Inflammatory macrophage treated with lipopolysaccharide for 1 hour (primary cell): ENCODE data around the gene USP17L28.
"Not testable (repeated sequence)": the region's sequence is repeated elsewhere in the genome, so short reads cannot be mapped to it uniquely, and the experiment has no call there.

Source experiments
- DNase-seq, 2 donors: peaks; one replicate each; pipeline ENCODE4 v3.0.0-alpha.2; 2020 to 2022

Gene USP17L28, protein sequence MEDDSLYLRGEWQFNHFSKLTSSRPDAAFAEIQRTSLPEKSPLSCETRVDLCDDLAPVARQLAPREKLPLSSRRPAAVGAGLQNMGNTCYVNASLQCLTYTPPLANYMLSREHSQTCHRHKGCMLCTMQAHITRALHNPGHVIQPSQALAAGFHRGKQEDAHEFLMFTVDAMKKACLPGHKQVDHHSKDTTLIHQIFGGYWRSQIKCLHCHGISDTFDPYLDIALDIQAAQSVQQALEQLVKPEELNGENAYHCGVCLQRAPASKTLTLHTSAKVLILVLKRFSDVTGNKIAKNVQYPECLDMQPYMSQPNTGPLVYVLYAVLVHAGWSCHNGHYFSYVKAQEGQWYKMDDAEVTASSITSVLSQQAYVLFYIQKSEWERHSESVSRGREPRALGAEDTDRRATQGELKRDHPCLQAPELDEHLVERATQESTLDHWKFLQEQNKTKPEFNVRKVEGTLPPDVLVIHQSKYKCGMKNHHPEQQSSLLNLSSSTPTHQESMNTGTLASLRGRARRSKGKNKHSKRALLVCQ

GRCh38 chr4:9348593-9348992, at the start of gene USP17L28:
Gene USP17L28 (plus strand): TSS chr4:9348893. CDS start chr4:9348893, 0 bp downstream.
- not testable (repeated sequence) for DNase-seq

DNA sequence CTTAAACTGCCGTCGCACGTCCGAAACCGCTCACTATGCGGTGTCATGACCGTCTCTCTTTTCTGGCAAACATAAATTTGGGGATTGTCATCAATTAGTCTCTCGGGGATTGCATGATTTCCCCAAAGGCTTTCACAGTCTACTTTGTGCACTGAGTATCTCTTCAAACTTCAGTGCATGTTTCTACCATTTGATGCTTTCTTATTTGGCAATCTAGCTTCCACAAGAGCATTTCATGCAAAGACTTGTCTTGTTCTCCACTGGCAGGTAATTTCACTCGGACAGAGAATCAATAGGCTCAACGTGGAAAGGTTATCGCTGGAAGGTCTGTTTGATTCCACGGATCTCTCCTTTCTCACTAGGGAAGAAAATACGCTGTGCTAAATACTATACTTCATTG, 24.5 kb upstream of the USP17L28 start:
- not testable (repeated sequence) for DNase-seq

GRCh38 chr4:9324865-9325264, 23.8 kb upstream of the USP17L28 start, which contains the start of gene USP17L24:
Gene USP17L24 (plus strand): TSS chr4:9325165. CDS start chr4:9325165, 0 bp downstream.
- not testable (repeated sequence) for DNase-seq

GRCh38 chr4:9329611-9330010, 19.1 kb upstream of the USP17L28 start, which contains the start of gene USP17L25:
Gene USP17L25 (plus strand): TSS chr4:9329911. CDS start chr4:9329911, 0 bp downstream.
- DNase-seq: not testable (repeated sequence)

DNA sequence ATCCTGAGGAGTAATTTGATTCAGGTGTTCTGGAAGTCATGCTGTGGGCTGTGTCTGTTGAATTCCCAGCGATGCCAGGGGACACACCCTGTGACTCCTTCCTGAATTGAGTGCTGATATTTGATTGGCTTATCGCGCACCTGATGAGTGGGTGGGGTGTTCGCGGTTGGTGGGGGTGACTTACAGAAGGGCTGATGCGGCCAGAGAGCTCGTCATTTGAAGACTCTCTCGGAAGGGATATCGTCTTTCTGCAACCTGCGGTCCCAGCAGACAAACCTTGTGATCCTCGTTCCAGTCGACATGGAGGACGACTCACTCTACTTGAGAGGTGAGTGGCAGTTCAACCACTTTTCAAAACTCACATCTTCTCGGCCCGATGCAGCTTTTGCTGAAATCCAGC, 14.3 kb upstream of the USP17L28 start, which contains the start of gene USP17L26:
Gene USP17L26 (plus strand): TSS at position 301 of the 400 bp plus-strand sequence. CDS start 0 bp downstream, at position 301.
- DNase-seq: not testable (repeated sequence)

DNA sequence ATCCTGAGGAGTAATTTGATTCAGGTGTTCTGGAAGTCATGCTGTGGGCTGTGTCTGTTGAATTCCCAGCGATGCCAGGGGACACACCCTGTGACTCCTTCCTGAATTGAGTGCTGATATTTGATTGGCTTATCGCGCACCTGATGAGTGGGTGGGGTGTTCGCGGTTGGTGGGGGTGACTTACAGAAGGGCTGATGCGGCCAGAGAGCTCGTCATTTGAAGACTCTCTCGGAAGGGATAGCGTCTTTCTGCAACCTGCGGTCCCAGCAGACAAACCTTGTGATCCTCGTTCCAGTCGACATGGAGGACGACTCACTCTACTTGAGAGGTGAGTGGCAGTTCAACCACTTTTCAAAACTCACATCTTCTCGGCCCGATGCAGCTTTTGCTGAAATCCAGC, 9.6 kb upstream of the USP17L28 start, which contains the start of gene USP17L5:
Gene USP17L5 (plus strand): TSS at position 301 of the 400 bp plus-strand sequence. CDS start 0 bp downstream, at position 301.
- not testable (repeated sequence) for DNase-seq

DNA sequence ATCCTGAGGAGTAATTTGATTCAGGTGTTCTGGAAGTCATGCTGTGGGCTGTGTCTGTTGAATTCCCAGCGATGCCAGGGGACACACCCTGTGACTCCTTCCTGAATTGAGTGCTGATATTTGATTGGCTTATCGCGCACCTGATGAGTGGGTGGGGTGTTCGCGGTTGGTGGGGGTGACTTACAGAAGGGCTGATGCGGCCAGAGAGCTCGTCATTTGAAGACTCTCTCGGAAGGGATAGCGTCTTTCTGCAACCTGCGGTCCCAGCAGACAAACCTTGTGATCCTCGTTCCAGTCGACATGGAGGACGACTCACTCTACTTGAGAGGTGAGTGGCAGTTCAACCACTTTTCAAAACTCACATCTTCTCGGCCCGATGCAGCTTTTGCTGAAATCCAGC, 4.8 kb upstream of the USP17L28 start, which contains the start of gene USP17L27:
Gene USP17L27 (plus strand): TSS at position 301 of the 400 bp plus-strand sequence. CDS start 0 bp downstream, at position 301.
- not testable (repeated sequence) for DNase-seq

GRCh38 chr4:9350866-9351265, 2.2 kb downstream of the USP17L28 start:
- not testable (repeated sequence) for DNase-seq

GRCh38 chr4:9353338-9353737, 4.6 kb downstream of the USP17L28 start, which contains the start of gene USP17L29:
Gene USP17L29 (plus strand): TSS chr4:9353638. CDS start chr4:9353638, 0 bp downstream.
- not testable (repeated sequence) for DNase-seq

GRCh38 chr4:9362829-9363228, 14.1 kb downstream of the USP17L28 start, which contains the start of gene USP17L30:
Gene USP17L30 (plus strand): TSS chr4:9363129. CDS start chr4:9363129, 0 bp downstream.
- not testable (repeated sequence) for DNase-seq

DNA sequence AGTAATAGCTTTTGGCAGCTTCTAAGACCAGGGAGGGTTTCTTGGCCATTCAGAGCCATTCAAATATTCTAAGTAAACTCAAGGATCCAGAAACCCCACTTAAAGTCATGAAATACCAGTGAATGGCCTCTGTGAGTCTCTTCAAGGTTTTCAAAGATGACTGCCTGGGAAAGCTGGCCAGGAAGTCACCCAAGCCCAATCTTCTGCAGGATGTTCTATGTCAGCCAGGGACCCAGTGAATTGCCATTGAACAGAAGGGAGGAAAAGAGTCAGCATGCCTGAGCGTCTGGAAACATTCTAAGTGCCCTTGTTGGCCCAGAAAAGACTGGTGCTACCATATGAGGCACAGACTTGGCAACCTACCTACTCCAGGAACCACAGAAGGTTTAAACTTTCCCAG, 31.2 kb downstream of the USP17L28 start:
- not testable (repeated sequence) for DNase-seq

DNA sequence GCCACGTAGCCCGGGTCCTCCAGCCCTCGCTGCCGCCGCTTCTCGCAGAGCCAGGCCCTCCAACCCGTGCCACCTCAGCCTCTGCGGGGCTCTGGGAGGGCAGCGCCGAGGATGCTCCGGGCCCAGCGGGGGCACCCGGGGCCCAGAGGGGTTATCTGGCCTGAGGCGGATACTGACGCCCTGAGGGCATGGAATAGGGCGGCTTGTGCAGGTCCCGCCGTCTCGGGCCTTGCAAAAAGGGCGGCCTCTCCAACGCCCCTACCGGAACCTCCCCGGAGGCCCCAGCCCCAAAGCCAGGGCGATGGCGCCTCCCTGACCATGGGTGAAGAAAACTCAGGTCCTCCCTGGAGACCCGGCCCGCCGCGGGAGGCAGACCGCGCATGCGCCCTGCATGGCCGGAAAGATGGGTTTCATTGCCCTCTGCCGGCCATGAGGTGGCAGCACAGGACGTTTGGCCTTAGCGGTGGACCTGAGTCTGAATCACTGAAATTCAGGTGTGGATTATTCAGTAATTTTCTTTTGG, 32.4 kb downstream of the USP17L28 start:
- not testable (repeated sequence) for DNase-seq

DNA sequence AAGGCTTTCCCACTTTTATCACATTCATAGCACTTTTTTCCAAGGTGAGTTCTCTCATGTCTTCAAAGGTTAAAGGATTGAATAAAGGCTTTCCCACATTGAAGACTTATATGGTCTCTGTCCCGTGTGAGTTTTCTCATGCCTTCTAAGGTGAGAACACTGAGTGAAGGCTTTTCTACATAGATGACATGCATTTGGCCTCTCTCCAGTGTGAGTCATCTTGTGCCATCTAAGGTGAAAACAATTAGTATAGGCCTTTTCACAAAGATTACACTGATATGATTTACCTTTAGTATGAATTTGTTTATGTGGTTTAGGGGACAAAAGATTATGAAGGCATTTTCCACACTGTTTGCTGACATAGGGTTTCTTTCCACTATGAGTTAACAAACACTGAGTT, 35.4 kb downstream of the USP17L28 start:
- DNase-seq: no peak

DNA sequence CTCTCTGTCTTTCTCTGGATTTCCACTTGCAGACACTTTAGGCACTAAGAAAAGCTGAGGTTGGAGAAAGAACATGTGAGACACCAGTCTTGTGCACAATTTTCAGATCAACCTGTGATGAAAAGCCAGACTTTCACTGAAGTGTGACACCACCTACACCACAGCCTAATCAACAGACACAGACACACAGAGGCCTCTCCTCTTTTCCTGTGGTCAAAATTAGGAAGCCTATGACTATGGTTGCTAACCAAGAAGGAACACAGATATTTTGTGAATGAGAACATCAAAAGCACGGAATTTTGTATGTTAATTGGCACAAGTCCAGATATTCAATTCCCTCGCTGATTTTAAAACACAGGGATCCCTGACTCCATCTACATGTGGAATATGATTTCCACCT, 40.3 kb downstream of the USP17L28 start:
- not testable (repeated sequence) for DNase-seq
